Upper lobe of left lung (tissue), 6 donors: ENCODE measurements around the gene PBX4. TPM values are rescaled to one million over a fixed set of nuclear protein-coding genes. Genes with fewer than 3 reads are reported as not detected.
A peak's percentile ranks its signal among the peaks of the same experiment; 100 is the strongest.

Experiments used
- ATAC-seq, 2 donors: fragments of 200-7000 bp; cut with Tn5 transposase; one replicate each; pipeline ENCODE4 v1.9.1; 2022; ENCODE audit warnings: mild to moderate bottlenecking in 2 of 2, moderate library complexity in 2 of 2; ENCODE audit not compliant: low FRiP score in 2 of 2
- DNase-seq, 2 donors: peaks; one replicate each; pipeline ENCODE4 v3.0.0-alpha.2; 2019 to 2020
- H3K27ac ChIP-seq, 4 donors: fragments of 200-600 bp; sonication (generic); one replicate each; pipeline ENCODE4 v1.5.1; 2016 to 2019
- H3K27me3 ChIP-seq, 4 donors: fragments of 200-600 bp; sonication (generic); one replicate each; pipeline ENCODE4 v1.5.1; 2017 to 2019
- H3K36me3 ChIP-seq, 4 donors: fragments of 200-600 bp; sonication (generic); one replicate each; pipeline ENCODE4 v1.5.1; 2016 to 2019
- H3K4me1 ChIP-seq, 4 donors: fragments of 200-600 bp; sonication (generic); one replicate each; pipeline ENCODE4 v1.5.1; 2018 to 2019
- H3K4me3 ChIP-seq, 4 donors: fragments of 200-600 bp; sonication (generic); one replicate each; pipeline ENCODE4 v1.5.1; 2017 to 2019; ENCODE audit warnings: mild to moderate bottlenecking in 2 of 4, moderate library complexity in 1 of 4
- H3K9me3 ChIP-seq, 4 donors: fragments of 200-600 bp; sonication (generic); one replicate each; pipeline ENCODE4 v1.5.1; 2018 to 2019
- CTCF ChIP-seq, 6 experiments: fragments of 450-650 bp in 4 of 6; fragments of 200-600 bp in 2 of 6; sonication (generic) in 2 of 6; IDR thresholded peaks; one replicate each; pipeline ENCODE4 v1.5.1; 2016 to 2019; ENCODE audit warnings: antibody characterized with exemption in 6 of 6
- EP300 ChIP-seq, 4 donors: sonication (generic); formaldehyde crosslinking; IDR thresholded peaks; one replicate each; pipeline ENCODE4 v1.5.1; 2017; ENCODE audit warnings: antibody characterized with exemption in 4 of 4, control low read depth in 2 of 4
- POLR2A ChIP-seq, 4 donors: fragments of 450-650 bp; IDR thresholded peaks; one replicate each; pipeline ENCODE4 v1.5.1; 2016 to 2017; ENCODE audit warnings: antibody characterized with exemption in 4 of 4, mild to moderate bottlenecking in 2 of 4
- POLR2AphosphoS5 ChIP-seq, 2 donors: sonication (generic); formaldehyde crosslinking; IDR thresholded peaks; one replicate each; pipeline ENCODE4 v1.5.1; 2017; ENCODE audit warnings: antibody characterized with exemption in 2 of 2
- WGBS, 2 donors: methylation state at CpG; one replicate each; pipeline ENCODE4 v1.1.5; 2017 to 2018; 5-methylcytosine and 5-hydroxymethylcytosine counted together
- total RNA-seq, 6 donors: library from RNA; depleted of rRNA in 4 of 6; stranded (reverse); fragments of >200 nt in 4 of 6; gene quantifications; one replicate each; pipeline versions ENCODE4 v1.1.0 to v1.2.1, GENCODE V29; 2016 to 2021
- donor health status: DM: no; HTN: no; CAD: no; lungs with moderate emphysema.
- donor health status: DM: no; HTN: yes; CAD: no; lungs with severe emphysema.

Gene PBX4
- total RNA-seq, 6 donors from 2014 or later: 2.0 to 30.4 (median 5.8) TPM

- H3K27ac ChIP-seq: no peak overlapping the region
- WGBS, 2 donors: 80 to 86% methylated on average over 14 to 28 of the region's 28 CpGs
- peaks cover 3 to 40% (median 38%) of the 10 kb centered on the region in 4 donors for H3K36me3 ChIP-seq
- H3K4me1 ChIP-seq: peaks cover 0 to 8% (median 0%) of the 10 kb centered on the region in 4 donors
- ATAC-seq: no peak
- no peaks in the 10 kb centered on the region for H3K27me3 ChIP-seq
- TF ChIP-seq CTCF (IDR thresholded peaks at IDR 0.05): no peak
- TF ChIP-seq POLR2AphosphoS5 (IDR thresholded peaks at IDR 0.05): no peak
- no peak overlapping the region for H3K4me3 ChIP-seq
- no peaks in the 10 kb centered on the region for H3K9me3 ChIP-seq
- DNase-seq: peak in 1 of 2 donors; percentile 69
These were observed 91.7 kb downstream of the PBX4 start for GRCh38 chr19:19526581-19527370.

- no peak overlapping the region for H3K27ac ChIP-seq
- peaks cover 3 to 40% (median 38%) of the 10 kb centered on the region in 4 donors for H3K36me3 ChIP-seq
- TF ChIP-seq POLR2AphosphoS5 (IDR thresholded peaks at IDR 0.05): no peak
- no peak for TF ChIP-seq POLR2A (IDR thresholded peaks at IDR 0.05)
- peaks cover 0 to 8% (median 0%) of the 10 kb centered on the region in 4 donors for H3K4me1 ChIP-seq
- ATAC-seq (no peak), DNase-seq (peak in 1 of 2 donors; percentile 61)
- 87 to 93% methylated on average over 3 to 23 of the region's 23 CpGs for WGBS, 2 donors
- no peaks in the 10 kb centered on the region for H3K9me3 ChIP-seq
- H3K4me3 ChIP-seq: no peak overlapping the region
- no peaks in the 10 kb centered on the region for H3K27me3 ChIP-seq
These were observed 92.7 kb downstream of the PBX4 start for GRCh38 chr19:19525611-19526380.

GRCh38 chr19:19524053-19524452 lies 94.4 kb downstream of the PBX4 start:
- no peak for ATAC-seq
- Histone ChIP-seq H3K27ac (no peak overlapping the region), H3K36me3 (peaks cover 3 to 55% (median 45%) of the 10 kb centered on the region in 4 donors), H3K4me3 (no peak overlapping the region), H3K4me1 (peaks cover 0 to 13% (median 0%) of the 10 kb centered on the region in 4 donors), H3K27me3 (no peaks in the 10 kb centered on the region), H3K9me3 (no peaks in the 10 kb centered on the region)
- no peak for TF ChIP-seq EP300 (IDR thresholded peaks at IDR 0.05)
- no peak for DNase-seq
- WGBS, 2 donors: 83 to 87% methylated on average over 6 to 7 of the region's 7 CpGs

- WGBS, 2 donors: 86 to 91% methylated on average over 3 of the region's 3 CpGs
- Histone ChIP-seq H3K36me3 (peaks cover 3 to 47% (median 37%) of the 10 kb centered on the region in 4 donors), H3K27ac (no peak overlapping the region), H3K9me3 (no peaks in the 10 kb centered on the region), H3K27me3 (no peaks in the 10 kb centered on the region), H3K4me1 (peaks cover 0 to 11% (median 0%) of the 10 kb centered on the region in 4 donors), H3K4me3 (no peak overlapping the region)
- no peak for ATAC-seq
- no peak for TF ChIP-seq CTCF (IDR thresholded peaks at IDR 0.05)
- no peak for TF ChIP-seq POLR2AphosphoS5 (IDR thresholded peaks at IDR 0.05)
- TF ChIP-seq POLR2A (IDR thresholded peaks at IDR 0.05): no peak
- TF ChIP-seq EP300 (IDR thresholded peaks at IDR 0.05): no peak
- DNase-seq: no peak
These were observed 95.3 kb downstream of the PBX4 start for GRCh38 chr19:19523177-19523576.

- peaks cover 12 to 28% (median 14%) of the 10 kb centered on the region in 4 donors for H3K4me1 ChIP-seq
- H3K27ac ChIP-seq: no peak overlapping the region
- 86 to 87% methylated on average over 6 of the region's 6 CpGs for WGBS, 2 donors
- TF ChIP-seq POLR2A (IDR thresholded peaks at IDR 0.05) (no peak), POLR2AphosphoS5 (IDR thresholded peaks at IDR 0.05) (no peak), CTCF (IDR thresholded peaks at IDR 0.05) (no peak), EP300 (IDR thresholded peaks at IDR 0.05) (no peak)
- DNase-seq (no peak), ATAC-seq (no peak)
- peaks cover 0 to 25% (median 15%) of the 10 kb centered on the region in 4 donors for H3K36me3 ChIP-seq
- H3K27me3 ChIP-seq: no peaks in the 10 kb centered on the region
- no peak overlapping the region for H3K4me3 ChIP-seq
- no peaks in the 10 kb centered on the region for H3K9me3 ChIP-seq
These were observed 97.5 kb downstream of the PBX4 start for GRCh38 chr19:19520989-19521388.
